ENCODE data around the gene CDH9.

DNA sequence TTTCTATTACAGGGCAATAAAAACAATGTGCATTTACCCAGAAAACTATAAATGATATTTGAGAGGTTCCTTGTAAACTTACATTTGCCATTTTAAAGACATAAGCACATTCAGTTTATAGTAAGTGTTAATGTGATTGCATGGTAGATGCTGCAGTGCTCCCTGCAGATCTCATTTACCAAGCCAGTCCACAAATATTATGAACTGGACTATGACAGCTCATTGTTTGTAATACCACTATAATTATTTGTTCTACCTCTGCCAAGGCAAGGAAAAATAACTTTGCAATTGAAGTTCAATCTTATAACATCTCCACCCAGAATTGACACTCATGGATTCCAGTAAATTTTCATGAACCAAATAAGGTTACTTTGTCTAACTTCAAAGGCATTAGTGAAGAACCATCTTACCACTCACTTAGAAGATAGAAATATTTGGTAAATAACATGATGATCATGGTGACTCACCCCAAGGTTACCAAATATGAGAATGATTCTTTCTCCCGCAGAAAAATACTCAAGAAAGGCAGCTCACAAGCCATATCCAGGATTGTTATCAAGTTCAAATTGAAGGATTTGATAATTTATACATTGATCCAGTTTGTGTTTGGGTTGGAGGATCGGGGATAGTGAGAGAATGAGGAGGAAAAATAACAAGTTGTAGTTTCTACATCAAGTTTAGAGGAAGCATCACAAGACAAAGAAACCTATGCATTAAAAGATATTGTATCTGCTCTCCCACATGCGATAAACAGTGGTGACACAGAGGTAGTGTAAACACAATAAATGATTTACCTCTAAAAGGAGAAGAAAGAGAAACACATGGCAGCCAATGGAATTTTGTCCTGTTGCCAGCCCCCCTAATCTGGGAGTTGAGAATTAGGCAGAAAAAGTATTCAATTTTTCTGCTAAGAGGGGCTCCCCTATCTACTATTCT lies 29.5 kb downstream of the CDH9 start:
- no peak for TF ChIP-seq POLR2A (IDR thresholded peaks at IDR 0.05)
- no peak for TF ChIP-seq CTCF (IDR thresholded peaks at IDR 0.05)
